ENCODE measurements around the gene MYOM3. TPM values are rescaled to one million over a fixed set of nuclear protein-coding genes. Genes with fewer than 3 reads are reported as not detected.

MYOM3 gene
- total RNA-seq, 1 donor from 2014 or later = not detected

- H3K27ac Mint-ChIP-seq (ENCODE audit: unreplicated experiment) = no peak overlapping the region
- H3K4me3 Mint-ChIP-seq = no peak overlapping the region
- peaks cover 12% of the 10 kb centered on the region for H3K4me1 Mint-ChIP-seq
Measured at GRCh38 chr1:24149866-24150233, 37.9 kb upstream of the MYOM3 start.

GRCh38 chr1:24147816-24148215, 35.9 kb upstream of the MYOM3 start:
- peaks cover 12% of the 10 kb centered on the region for H3K4me1 Mint-ChIP-seq
- no peak for TF ChIP-seq CTCF (conservative IDR thresholded peaks at IDR 0.05)
- DNase-seq (ENCODE audit: low read depth, low spot score) = no peak
- H3K27me3 Mint-ChIP-seq (ENCODE audit: low read depth) = peaks cover 48% of the 10 kb centered on the region
- no peak overlapping the region for H3K4me3 Mint-ChIP-seq
- no peaks in the 10 kb centered on the region for H3K36me3 Mint-ChIP-seq (ENCODE audit: low read depth)
- no peak overlapping the region for H3K27ac Mint-ChIP-seq (ENCODE audit: unreplicated experiment)
- no peaks in the 10 kb centered on the region for H3K9me3 Mint-ChIP-seq

More at GRCh38 chr1:24149866-24150233, 37.9 kb upstream of the MYOM3 start:
- Mint-ChIP-seq H3K9me3 (no peaks in the 10 kb centered on the region), H3K27me3 (ENCODE audit: low read depth) (peaks cover 46% of the 10 kb centered on the region), H3K36me3 (ENCODE audit: low read depth) (no peaks in the 10 kb centered on the region)
- TF ChIP-seq CTCF (conservative IDR thresholded peaks at IDR 0.05) = no peak
- no peak for DNase-seq (ENCODE audit: low read depth, low spot score)

GRCh38 chr1:24147194-24147593, 35.3 kb upstream of the MYOM3 start:
- peaks cover 43% of the 10 kb centered on the region for H3K27me3 Mint-ChIP-seq (ENCODE audit: low read depth)
- H3K9me3 Mint-ChIP-seq = no peaks in the 10 kb centered on the region
- H3K36me3 Mint-ChIP-seq (ENCODE audit: low read depth) = no peaks in the 10 kb centered on the region
- no peak for DNase-seq (ENCODE audit: low read depth, low spot score)
- TF ChIP-seq CTCF (conservative IDR thresholded peaks at IDR 0.05) = no peak
- peaks cover 12% of the 10 kb centered on the region for H3K4me1 Mint-ChIP-seq
- H3K27ac Mint-ChIP-seq (ENCODE audit: unreplicated experiment) = no peak overlapping the region
- H3K4me3 Mint-ChIP-seq = no peak overlapping the region

- no peak within 1 kb of the TSS for H3K4me3 Mint-ChIP-seq
- H3K27ac Mint-ChIP-seq (ENCODE audit: unreplicated experiment) = no peak within 1 kb of the TSS
Measured at GRCh38 chr1:24142546-24143534, 30.9 kb upstream of the MYOM3 start, which contains the start of gene IL22RA1. Gene IL22RA1 (minus strand): TSS chr1:24143140. CDS start chr1:24143082, 58 bp downstream.

More at GRCh38 chr1:24142546-24143534, 30.9 kb upstream of the MYOM3 start, which contains the start of gene IL22RA1:
- no peak for DNase-seq (ENCODE audit: low read depth, low spot score)
- no peak for TF ChIP-seq CTCF (conservative IDR thresholded peaks at IDR 0.05)
- H3K4me1 Mint-ChIP-seq = no peaks in the 10 kb centered on the region
- no peaks in the 10 kb centered on the region for H3K9me3 Mint-ChIP-seq
- H3K27me3 Mint-ChIP-seq (ENCODE audit: low read depth) = peaks cover 16% of the 10 kb centered on the region
- no peaks in the 10 kb centered on the region for H3K36me3 Mint-ChIP-seq (ENCODE audit: low read depth)

Data from neural crest cell (in vitro differentiated cells).